ENCODE data around the gene ECEL1.
"Not testable (repeated sequence)": the region's sequence is repeated elsewhere in the genome, so short reads cannot be mapped to it uniquely, and the experiment has no call there.

ECEL1 gene
- 0 to 0.87 reads per million in 2 donors for total RNA-seq

- no peak for DNase-seq
These were observed at the start of gene ECEL1 for GRCh38 chr2:232487385-232488096. Gene ECEL1, minus strand, starts transcription at chr2:232487834. Its CDS starts 1,181 bp downstream, at chr2:232486653.

GRCh38 chr2:232537079-232537478 is 49.4 kb upstream of the ECEL1 start:
- no peak for DNase-seq

GRCh38 chr2:232535761-232536530 is 48.3 kb upstream of the ECEL1 start:
- no peak for DNase-seq

GRCh38 chr2:232534940-232535651 is 47.5 kb upstream of the ECEL1 start:
- DNase-seq = no peak

GRCh38 chr2:232533944-232534710 is 46.5 kb upstream of the ECEL1 start:
- no peak for DNase-seq

- DNase-seq = not testable (repeated sequence)
These were observed 45.2 kb upstream of the ECEL1 start for GRCh38 chr2:232532821-232533220.

- no peak for DNase-seq
These were observed 44.8 kb upstream of the ECEL1 start for GRCh38 chr2:232532419-232532818.

- DNase-seq = no peak
These were observed 43.1 kb upstream of the ECEL1 start for GRCh38 chr2:232530626-232531260.

- DNase-seq = no peak
These were observed 42.3 kb upstream of the ECEL1 start for GRCh38 chr2:232529806-232530547.

GRCh38 chr2:232528746-232529460 is 41.3 kb upstream of the ECEL1 start:
- DNase-seq = no peak

GRCh38 chr2:232527905-232528470 is 40.4 kb upstream of the ECEL1 start:
- no peak for DNase-seq

- DNase-seq = no peak
These were observed 38.8 kb upstream of the ECEL1 start for GRCh38 chr2:232526372-232526941.

- DNase-seq = no peak
These were observed 38.2 kb upstream of the ECEL1 start, which contains the start of gene CHRND for GRCh38 chr2:232525791-232526371. Gene CHRND, plus strand, starts transcription at chr2:232526160. Its CDS starts 56 bp downstream, at chr2:232526216.

- no peak for DNase-seq
These were observed 37.6 kb upstream of the ECEL1 start for GRCh38 chr2:232525199-232525598.

GRCh38 chr2:232524771-232525170 is 37.1 kb upstream of the ECEL1 start:
- no peak for DNase-seq

- DNase-seq = no peak
These were observed 36.3 kb upstream of the ECEL1 start for GRCh38 chr2:232523682-232524597.

GRCh38 chr2:232523402-232523681 is 35.7 kb upstream of the ECEL1 start:
- DNase-seq = no peak

GRCh38 chr2:232522623-232523401 is 35.2 kb upstream of the ECEL1 start:
- DNase-seq = no peak
